ENCODE measurements around the gene AGBL1.

The AGBL1 gene

GRCh38 chr15:86849558-86850285, 770.1 kb downstream of the AGBL1 start:
- Histone ChIP-seq H3K27me3 (ENCODE audit: control insufficient read depth in 3 of 3, insufficient read depth in 3 of 3, low read depth in 1 of 3, low read length in 3 of 3) (no peaks in the 10 kb centered on the region), H3K79me1 (ENCODE audit: low read depth, low read length) (no peaks in the 10 kb centered on the region), H2AK5ac (ENCODE audit: low read depth, low read length) (no peak overlapping the region), H2BK5ac (ENCODE audit: low read length) (no peak overlapping the region), H3K4me1 (ENCODE audit: control insufficient read depth in 2 of 2, insufficient read depth in 1 of 2, low read depth in 1 of 2, low read length in 2 of 2) (peaks cover 0 to 4% of the 10 kb centered on the region in 2 donors), H3K36me3 (replicated peaks in 1 of 2; ENCODE audit: control insufficient read depth in 2 of 2, insufficient read depth in 2 of 2, low read length in 2 of 2) (no peaks in the 10 kb centered on the region), H3K4ac (ENCODE audit: low read length) (no peak overlapping the region), H2BK120ac (ENCODE audit: low read depth, low read length) (no peak overlapping the region), H3K23ac (ENCODE audit: low read depth, low read length, poor library complexity) (no peak overlapping the region), H3K9ac (ENCODE audit: low read depth, low read length, poor library complexity) (no peak overlapping the region), H3K14ac (ENCODE audit: low read length) (no peak overlapping the region), H3K4me3 (ENCODE audit: low read length in 2 of 2) (no peak overlapping the region), H4K8ac (ENCODE audit: low read depth, low read length) (no peak overlapping the region), H3K4me2 (ENCODE audit: insufficient read depth, low read length, poor library complexity, severe bottlenecking) (no peak overlapping the region), H3K18ac (ENCODE audit: low read length) (no peak overlapping the region), H2AFZ (ENCODE audit: low read length) (no peak overlapping the region), H2BK15ac (ENCODE audit: low read length) (no peak overlapping the region), H2BK12ac (ENCODE audit: low read length) (no peak overlapping the region), H4K91ac (ENCODE audit: low read depth, low read length, poor library complexity) (no peak overlapping the region), H3K9me3 (replicated peaks in 1 of 2; ENCODE audit: control insufficient read depth in 2 of 2, insufficient read depth in 1 of 2, low read depth in 1 of 2, low read length in 2 of 2) (no peaks in the 10 kb centered on the region), H3K27ac (replicated peaks; ENCODE audit: low read length) (no peak overlapping the region)
- WGBS, 2 donors (ENCODE audit: extremely low coverage in 2 of 2, insufficient read length in 2 of 2, insufficient replicate concordance in 1 of 2): no CpG with 5 or more reads among the region's 6 CpGs
- no peak for DNase-seq (ENCODE audit: low spot score)

DNA sequence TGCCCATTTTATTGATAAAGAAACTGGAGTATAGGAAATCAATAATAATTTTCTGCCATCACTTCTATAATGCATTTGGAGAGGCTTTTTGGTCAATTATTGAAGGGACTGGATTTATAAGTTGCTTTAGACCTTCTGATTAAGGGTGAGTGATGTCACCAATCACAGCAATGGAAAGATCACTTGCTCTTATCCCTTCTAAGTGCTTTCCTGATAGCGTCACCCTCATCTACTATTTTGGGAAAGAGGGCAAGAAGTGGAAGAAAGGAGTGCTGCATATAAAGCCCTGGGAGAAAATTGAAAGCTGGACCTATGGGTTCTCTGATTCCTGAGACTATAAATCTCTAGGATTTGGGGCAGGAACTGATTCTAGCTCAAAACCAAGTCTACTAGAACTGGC, 771.3 kb downstream of the AGBL1 start:
- no peak overlapping the region for H2AFZ ChIP-seq (ENCODE audit: low read length)
- no peak overlapping the region for H3K14ac ChIP-seq (ENCODE audit: low read length)
- H3K18ac ChIP-seq (ENCODE audit: low read length): no peak overlapping the region
- no peak overlapping the region for H3K4me2 ChIP-seq (ENCODE audit: insufficient read depth, low read length, poor library complexity, severe bottlenecking)
- H3K36me3 ChIP-seq (replicated peaks in 1 of 2; ENCODE audit: control insufficient read depth in 2 of 2, insufficient read depth in 2 of 2, low read length in 2 of 2): no peaks in the 10 kb centered on the region
- no peaks in the 10 kb centered on the region for H3K79me1 ChIP-seq (ENCODE audit: low read depth, low read length)
- H3K9me3 ChIP-seq (replicated peaks in 1 of 2; ENCODE audit: control insufficient read depth in 2 of 2, insufficient read depth in 1 of 2, low read depth in 1 of 2, low read length in 2 of 2): no peaks in the 10 kb centered on the region
- no peak overlapping the region for H2AK5ac ChIP-seq (ENCODE audit: low read depth, low read length)
- no peak overlapping the region for H2BK12ac ChIP-seq (ENCODE audit: low read length)
- H3K23ac ChIP-seq (ENCODE audit: low read depth, low read length, poor library complexity): no peak overlapping the region
- H2BK5ac ChIP-seq (ENCODE audit: low read length): no peak overlapping the region
- no peak overlapping the region for H3K27ac ChIP-seq (replicated peaks; ENCODE audit: low read length)
- no peak overlapping the region for H2BK15ac ChIP-seq (ENCODE audit: low read length)
- peaks cover 2 to 3% of the 10 kb centered on the region in 2 donors for H3K4me1 ChIP-seq (ENCODE audit: control insufficient read depth in 2 of 2, insufficient read depth in 1 of 2, low read depth in 1 of 2, low read length in 2 of 2)
- no peak overlapping the region for H3K4ac ChIP-seq (ENCODE audit: low read length)
- no peak overlapping the region for H2BK120ac ChIP-seq (ENCODE audit: low read depth, low read length)
- no peak overlapping the region for H3K9ac ChIP-seq (ENCODE audit: low read depth, low read length, poor library complexity)
- H4K8ac ChIP-seq (ENCODE audit: low read depth, low read length): no peak overlapping the region
- DNase-seq (ENCODE audit: low spot score): no peak
- no peak overlapping the region for H3K4me3 ChIP-seq (ENCODE audit: low read length in 2 of 2)
- no peak overlapping the region for H4K91ac ChIP-seq (ENCODE audit: low read depth, low read length, poor library complexity)
- no peaks in the 10 kb centered on the region for H3K27me3 ChIP-seq (ENCODE audit: control insufficient read depth in 3 of 3, insufficient read depth in 3 of 3, low read depth in 1 of 3, low read length in 3 of 3)
- no CpG with 5 or more reads among the region's 1 CpG for WGBS, 2 donors (ENCODE audit: extremely low coverage in 2 of 2, insufficient read length in 2 of 2, insufficient replicate concordance in 1 of 2)

- Histone ChIP-seq H2AK5ac (ENCODE audit: low read depth, low read length) (no peak overlapping the region), H2BK5ac (ENCODE audit: low read length) (no peak overlapping the region), H2BK15ac (ENCODE audit: low read length) (no peak overlapping the region), H3K4me3 (ENCODE audit: low read length in 2 of 2) (no peak overlapping the region), H3K4me2 (ENCODE audit: insufficient read depth, low read length, poor library complexity, severe bottlenecking) (no peak overlapping the region), H4K91ac (ENCODE audit: low read depth, low read length, poor library complexity) (no peak overlapping the region), H3K36me3 (replicated peaks in 1 of 2; ENCODE audit: control insufficient read depth in 2 of 2, insufficient read depth in 2 of 2, low read length in 2 of 2) (no peaks in the 10 kb centered on the region), H3K14ac (ENCODE audit: low read length) (no peak overlapping the region), H2BK12ac (ENCODE audit: low read length) (no peak overlapping the region), H4K8ac (ENCODE audit: low read depth, low read length) (no peak overlapping the region), H3K23ac (ENCODE audit: low read depth, low read length, poor library complexity) (no peak overlapping the region), H2AFZ (ENCODE audit: low read length) (no peak overlapping the region), H3K9me3 (replicated peaks in 1 of 2; ENCODE audit: control insufficient read depth in 2 of 2, insufficient read depth in 1 of 2, low read depth in 1 of 2, low read length in 2 of 2) (no peaks in the 10 kb centered on the region), H2BK120ac (ENCODE audit: low read depth, low read length) (no peak overlapping the region), H3K79me1 (ENCODE audit: low read depth, low read length) (no peaks in the 10 kb centered on the region), H3K18ac (ENCODE audit: low read length) (no peak overlapping the region), H3K27ac (replicated peaks; ENCODE audit: low read length) (no peak overlapping the region), H3K4me1 (ENCODE audit: control insufficient read depth in 2 of 2, insufficient read depth in 1 of 2, low read depth in 1 of 2, low read length in 2 of 2) (peaks cover 0 to 5% of the 10 kb centered on the region in 2 donors), H3K4ac (ENCODE audit: low read length) (no peak overlapping the region), H3K9ac (ENCODE audit: low read depth, low read length, poor library complexity) (no peak overlapping the region), H3K27me3 (ENCODE audit: control insufficient read depth in 3 of 3, insufficient read depth in 3 of 3, low read depth in 1 of 3, low read length in 3 of 3) (no peaks in the 10 kb centered on the region)
- DNase-seq (ENCODE audit: low spot score): no peak
- WGBS, 2 donors (ENCODE audit: extremely low coverage in 2 of 2, insufficient read length in 2 of 2, insufficient replicate concordance in 1 of 2): no CpG with 5 or more reads among the region's 2 CpGs
Measured at GRCh38 chr15:86852741-86853140, 773.1 kb downstream of the AGBL1 start.

GRCh38 chr15:86854176-86854575, 774.5 kb downstream of the AGBL1 start:
- no peaks in the 10 kb centered on the region for H3K36me3 ChIP-seq (replicated peaks in 1 of 2; ENCODE audit: control insufficient read depth in 2 of 2, insufficient read depth in 2 of 2, low read length in 2 of 2)
- no peaks in the 10 kb centered on the region for H3K9me3 ChIP-seq (replicated peaks in 1 of 2; ENCODE audit: control insufficient read depth in 2 of 2, insufficient read depth in 1 of 2, low read depth in 1 of 2, low read length in 2 of 2)
- no peak overlapping the region for H2BK12ac ChIP-seq (ENCODE audit: low read length)
- no peak overlapping the region for H3K18ac ChIP-seq (ENCODE audit: low read length)
- H2BK15ac ChIP-seq (ENCODE audit: low read length): no peak overlapping the region
- H3K27me3 ChIP-seq (ENCODE audit: control insufficient read depth in 3 of 3, insufficient read depth in 3 of 3, low read depth in 1 of 3, low read length in 3 of 3): no peaks in the 10 kb centered on the region
- no peak overlapping the region for H3K14ac ChIP-seq (ENCODE audit: low read length)
- peaks cover 0 to 5% of the 10 kb centered on the region in 2 donors for H3K4me1 ChIP-seq (ENCODE audit: control insufficient read depth in 2 of 2, insufficient read depth in 1 of 2, low read depth in 1 of 2, low read length in 2 of 2)
- H3K9ac ChIP-seq (ENCODE audit: low read depth, low read length, poor library complexity): no peak overlapping the region
- H2BK5ac ChIP-seq (ENCODE audit: low read length): no peak overlapping the region
- H4K91ac ChIP-seq (ENCODE audit: low read depth, low read length, poor library complexity): no peak overlapping the region
- no peaks in the 10 kb centered on the region for H3K79me1 ChIP-seq (ENCODE audit: low read depth, low read length)
- H3K4me2 ChIP-seq (ENCODE audit: insufficient read depth, low read length, poor library complexity, severe bottlenecking): no peak overlapping the region
- H3K4me3 ChIP-seq (ENCODE audit: low read length in 2 of 2): no peak overlapping the region
- no peak overlapping the region for H2BK120ac ChIP-seq (ENCODE audit: low read depth, low read length)
- H2AFZ ChIP-seq (ENCODE audit: low read length): no peak overlapping the region
- H3K4ac ChIP-seq (ENCODE audit: low read length): no peak overlapping the region
- no peak for DNase-seq (ENCODE audit: low spot score)
- H3K23ac ChIP-seq (ENCODE audit: low read depth, low read length, poor library complexity): no peak overlapping the region
- H3K27ac ChIP-seq (replicated peaks; ENCODE audit: low read length): no peak overlapping the region
- no CpG with 5 or more reads among the region's 1 CpG for WGBS, 2 donors (ENCODE audit: extremely low coverage in 2 of 2, insufficient read length in 2 of 2, insufficient replicate concordance in 1 of 2)
- H2AK5ac ChIP-seq (ENCODE audit: low read depth, low read length): no peak overlapping the region
- no peak overlapping the region for H4K8ac ChIP-seq (ENCODE audit: low read depth, low read length)
